ENCODE measurements around the gene PSMB7.
"Not testable (repeated sequence)": the region's sequence is repeated elsewhere in the genome, so short reads cannot be mapped to it uniquely, and the experiment has no call there.

The PSMB7 gene

GRCh38 chr9:124425733-124426132 is 10.5 kb upstream of the PSMB7 start:
- H3K27ac ChIP-seq (ENCODE audit: low read length); H3K4me3 ChIP-seq (ENCODE audit: low read depth in 1 of 2, low read length in 2 of 2); H3K27me3 ChIP-seq (ENCODE audit: low read depth, low read length); H3K9me3 ChIP-seq (ENCODE audit: control insufficient read depth in 1 of 2, low read length in 2 of 2); H3K36me3 ChIP-seq (ENCODE audit: control insufficient read depth in 1 of 2, insufficient read depth in 2 of 2, low read length in 2 of 2); H3K4me1 ChIP-seq (ENCODE audit: control insufficient read depth in 1 of 2, insufficient read depth in 2 of 2, low read length in 2 of 2): not testable (repeated sequence)

DNA sequence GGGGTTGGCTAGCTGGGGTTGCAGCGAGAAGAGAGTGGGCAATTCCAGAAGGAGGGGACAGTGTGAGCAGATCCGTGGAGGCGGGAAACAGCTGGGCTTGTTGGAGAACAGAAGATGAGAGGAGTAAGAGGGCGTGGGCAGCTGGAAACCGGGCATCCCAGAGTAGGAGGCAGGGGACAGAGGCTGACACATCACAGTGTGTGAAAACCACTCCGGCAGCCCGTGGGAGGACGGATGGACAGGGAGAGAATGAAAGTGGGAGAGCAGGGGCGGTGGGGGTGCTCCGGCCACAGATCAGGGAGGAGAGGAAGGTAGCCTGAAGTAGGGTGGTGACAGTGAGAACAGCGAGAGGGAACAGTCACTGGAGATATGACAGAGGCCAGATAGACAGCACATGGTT is 8.3 kb upstream of the PSMB7 start:
- H3K9me3 ChIP-seq (ENCODE audit: control insufficient read depth in 1 of 2, low read length in 2 of 2) = no peaks in the 10 kb centered on the region
- no peak overlapping the region for H3K27ac ChIP-seq (ENCODE audit: low read length)
- H3K4me3 ChIP-seq (ENCODE audit: low read depth in 1 of 2, low read length in 2 of 2) = no peak overlapping the region
- H3K36me3 ChIP-seq (ENCODE audit: control insufficient read depth in 1 of 2, insufficient read depth in 2 of 2, low read length in 2 of 2) = no peaks in the 10 kb centered on the region
- no peaks in the 10 kb centered on the region for H3K27me3 ChIP-seq (ENCODE audit: low read depth, low read length)
- peaks cover 0 to 2% of the 10 kb centered on the region in 2 donors for H3K4me1 ChIP-seq (ENCODE audit: control insufficient read depth in 1 of 2, insufficient read depth in 2 of 2, low read length in 2 of 2)

DNA sequence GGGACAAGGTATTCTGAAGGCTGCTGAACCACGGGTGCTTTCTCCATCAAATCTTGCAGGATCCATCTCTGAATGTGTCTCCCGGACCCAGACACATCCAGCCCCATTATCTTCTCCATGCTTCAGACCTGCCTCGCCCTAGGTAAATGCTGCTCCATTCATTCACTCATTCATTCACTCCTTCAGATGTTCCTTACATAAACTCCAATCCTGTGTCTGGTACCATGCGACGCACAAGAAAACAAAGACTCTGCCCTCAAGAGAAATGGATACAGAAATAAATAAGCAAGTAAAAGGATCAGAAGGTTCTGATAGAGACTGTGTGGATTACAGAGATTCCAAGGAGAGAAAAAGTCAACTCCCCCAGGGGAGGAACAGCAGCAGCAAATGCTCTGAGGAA is 7.9 kb upstream of the PSMB7 start:
- no peaks in the 10 kb centered on the region for H3K36me3 ChIP-seq (ENCODE audit: control insufficient read depth in 1 of 2, insufficient read depth in 2 of 2, low read length in 2 of 2)
- no peak overlapping the region for H3K4me3 ChIP-seq (ENCODE audit: low read depth in 1 of 2, low read length in 2 of 2)
- no peak overlapping the region for H3K27ac ChIP-seq (ENCODE audit: low read length)

GRCh38 chr9:124420991-124421543 is 5.8 kb upstream of the PSMB7 start:
- H3K9me3 ChIP-seq (ENCODE audit: control insufficient read depth in 1 of 2, low read length in 2 of 2) = no peaks in the 10 kb centered on the region
- no peaks in the 10 kb centered on the region for H3K36me3 ChIP-seq (ENCODE audit: control insufficient read depth in 1 of 2, insufficient read depth in 2 of 2, low read length in 2 of 2)
- H3K4me3 ChIP-seq (ENCODE audit: low read depth in 1 of 2, low read length in 2 of 2) = no peak overlapping the region
- no peak overlapping the region for H3K27ac ChIP-seq (ENCODE audit: low read length)
- no peaks in the 10 kb centered on the region for H3K27me3 ChIP-seq (ENCODE audit: low read depth, low read length)
- H3K4me1 ChIP-seq (ENCODE audit: control insufficient read depth in 1 of 2, insufficient read depth in 2 of 2, low read length in 2 of 2) = no peaks in the 10 kb centered on the region

More for the DNA sequence above, 7.9 kb upstream of the PSMB7 start:
- no peaks in the 10 kb centered on the region for H3K4me1 ChIP-seq (ENCODE audit: control insufficient read depth in 1 of 2, insufficient read depth in 2 of 2, low read length in 2 of 2)
- no peaks in the 10 kb centered on the region for H3K9me3 ChIP-seq (ENCODE audit: control insufficient read depth in 1 of 2, low read length in 2 of 2)
- H3K27me3 ChIP-seq (ENCODE audit: low read depth, low read length) = no peaks in the 10 kb centered on the region

DNA sequence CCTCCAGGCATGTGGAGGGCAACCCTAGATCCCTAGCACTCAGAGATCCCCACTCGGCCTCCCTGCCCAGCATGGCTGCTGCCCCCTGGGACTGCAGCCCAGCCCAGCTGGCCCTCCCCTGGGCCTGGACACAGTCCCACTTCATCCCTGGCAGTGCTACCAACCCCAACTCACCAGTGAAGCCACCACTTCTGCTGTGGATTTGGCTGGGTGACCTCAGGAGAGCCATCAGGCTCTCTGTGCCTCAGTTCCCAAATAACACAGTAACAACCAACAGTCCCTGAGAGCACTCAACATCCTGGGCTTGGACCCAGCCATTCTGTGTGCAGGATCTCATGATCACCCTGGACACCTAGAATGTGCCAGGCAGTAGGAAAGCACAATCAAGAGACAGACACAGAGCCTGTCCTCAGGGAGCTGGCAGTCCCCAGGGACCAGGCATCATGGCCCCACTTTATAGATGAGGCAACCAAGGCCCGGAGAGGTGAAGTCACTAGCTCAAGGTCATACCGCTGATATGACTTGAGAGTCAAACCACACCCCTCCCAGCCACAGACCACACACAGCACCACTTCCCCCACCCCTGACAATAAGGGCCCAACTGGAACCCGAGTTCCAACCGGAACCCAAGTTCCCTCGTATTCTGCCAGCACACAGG is 4.7 kb upstream of the PSMB7 start:
- no peaks in the 10 kb centered on the region for H3K27me3 ChIP-seq (ENCODE audit: low read depth, low read length)
- no peak overlapping the region for H3K27ac ChIP-seq (ENCODE audit: low read length)
- H3K9me3 ChIP-seq (ENCODE audit: control insufficient read depth in 1 of 2, low read length in 2 of 2) = no peaks in the 10 kb centered on the region
- no peaks in the 10 kb centered on the region for H3K36me3 ChIP-seq (ENCODE audit: control insufficient read depth in 1 of 2, insufficient read depth in 2 of 2, low read length in 2 of 2)
- H3K4me1 ChIP-seq (ENCODE audit: control insufficient read depth in 1 of 2, insufficient read depth in 2 of 2, low read length in 2 of 2) = no peaks in the 10 kb centered on the region
- no peak overlapping the region for H3K4me3 ChIP-seq (ENCODE audit: low read depth in 1 of 2, low read length in 2 of 2)

DNA sequence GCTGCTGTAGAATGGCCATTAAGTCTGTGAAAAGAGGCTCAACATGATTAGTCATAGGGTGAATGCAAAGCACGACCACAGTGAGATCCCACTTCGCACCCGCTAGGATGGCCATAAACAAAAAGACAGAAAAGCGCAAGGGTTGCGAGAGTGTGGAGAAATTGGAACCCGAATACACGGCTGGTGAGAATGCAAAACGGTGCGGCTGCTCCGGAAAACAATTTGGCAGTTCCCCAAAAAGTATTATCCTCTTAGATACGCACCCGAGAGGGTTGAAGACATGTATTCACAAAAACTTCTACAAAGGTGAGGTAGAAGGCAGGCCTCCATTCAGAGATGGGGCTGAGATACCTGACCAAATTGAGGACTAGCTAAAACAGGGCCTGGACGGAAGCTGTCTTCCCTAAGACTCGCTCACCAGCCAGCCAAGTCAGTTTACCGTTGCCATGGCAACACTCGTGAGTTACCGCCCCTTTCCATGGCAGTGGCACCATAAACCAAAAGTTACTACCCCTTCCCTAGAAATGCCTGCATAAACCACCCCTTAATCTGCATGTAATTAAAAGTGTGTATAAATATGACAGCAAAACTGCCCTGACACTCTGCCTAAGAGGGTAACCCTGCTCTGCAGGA is 726 bp upstream of the PSMB7 start:
- Histone ChIP-seq H3K4me3 (ENCODE audit: low read depth in 1 of 2, low read length in 2 of 2) (peak overlapping the region; percentile 94 to 99), H3K27ac (ENCODE audit: low read length) (no peak overlapping the region), H3K4me1 (ENCODE audit: control insufficient read depth in 1 of 2, insufficient read depth in 2 of 2, low read length in 2 of 2) (peaks cover 10% of the 10 kb centered on the region in 2 donors), H3K27me3 (ENCODE audit: low read depth, low read length) (no peaks in the 10 kb centered on the region), H3K9me3 (ENCODE audit: control insufficient read depth in 1 of 2, low read length in 2 of 2) (no peaks in the 10 kb centered on the region), H3K36me3 (ENCODE audit: control insufficient read depth in 1 of 2, insufficient read depth in 2 of 2, low read length in 2 of 2) (peaks cover 25 to 31% of the 10 kb centered on the region in 2 donors)

DNA sequence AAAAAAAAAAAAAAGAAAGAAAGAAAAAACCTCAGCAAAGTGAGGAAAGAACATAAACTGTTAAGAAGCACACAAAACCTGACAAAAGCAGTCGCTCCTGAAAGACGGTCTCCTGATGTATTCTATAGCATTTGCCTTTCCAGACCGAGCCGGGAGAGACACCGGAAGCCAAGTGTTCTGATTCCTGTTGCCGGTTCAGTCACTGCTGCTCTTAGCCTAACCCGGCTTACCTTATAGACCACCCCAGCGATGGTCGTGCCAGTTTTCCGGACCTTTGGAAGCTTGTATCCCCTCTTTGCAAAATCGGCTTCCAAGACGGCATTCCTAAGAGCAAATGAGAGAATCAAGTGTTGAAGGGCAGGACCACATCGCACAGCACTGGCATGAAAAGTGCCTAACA is 630 bp downstream of the PSMB7 start:
- Histone ChIP-seq H3K27me3 (ENCODE audit: low read depth, low read length) (no peaks in the 10 kb centered on the region), H3K36me3 (ENCODE audit: control insufficient read depth in 1 of 2, insufficient read depth in 2 of 2, low read length in 2 of 2) (peaks cover 31 to 39% of the 10 kb centered on the region in 2 donors), H3K9me3 (ENCODE audit: control insufficient read depth in 1 of 2, low read length in 2 of 2) (no peaks in the 10 kb centered on the region), H3K27ac (ENCODE audit: low read length) (peak overlapping the region; percentile 76), H3K4me1 (ENCODE audit: control insufficient read depth in 1 of 2, insufficient read depth in 2 of 2, low read length in 2 of 2) (peaks cover 10% of the 10 kb centered on the region in 2 donors), H3K4me3 (ENCODE audit: low read depth in 1 of 2, low read length in 2 of 2) (peak overlapping the region; percentile 94 to 99)

DNA sequence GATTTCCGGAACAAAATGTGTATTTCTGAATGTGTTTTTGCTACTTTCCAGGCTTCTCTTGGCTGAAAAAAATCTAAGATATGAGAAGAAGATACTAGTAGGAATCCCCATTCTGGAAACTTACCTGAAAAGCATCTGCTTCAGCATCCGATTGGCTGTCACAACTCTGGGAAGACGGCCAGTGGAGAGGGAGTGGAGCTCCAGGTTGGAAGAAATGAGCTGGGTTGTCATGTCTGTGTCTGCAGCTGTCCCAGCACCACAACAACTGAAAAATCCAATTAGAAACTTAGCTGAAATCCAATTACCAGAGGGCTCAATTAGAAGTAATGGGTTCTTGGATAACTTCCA is 3.0 kb downstream of the PSMB7 start:
- H3K27ac ChIP-seq (ENCODE audit: low read length) = no peak overlapping the region
- H3K27me3 ChIP-seq (ENCODE audit: low read depth, low read length) = no peaks in the 10 kb centered on the region
- H3K4me3 ChIP-seq (ENCODE audit: low read depth in 1 of 2, low read length in 2 of 2) = no peak overlapping the region
- H3K4me1 ChIP-seq (ENCODE audit: control insufficient read depth in 1 of 2, insufficient read depth in 2 of 2, low read length in 2 of 2) = peaks cover 10% of the 10 kb centered on the region in 2 donors
- H3K9me3 ChIP-seq (ENCODE audit: control insufficient read depth in 1 of 2, low read length in 2 of 2) = no peaks in the 10 kb centered on the region
- H3K36me3 ChIP-seq (ENCODE audit: control insufficient read depth in 1 of 2, insufficient read depth in 2 of 2, low read length in 2 of 2) = peaks cover 49 to 60% of the 10 kb centered on the region in 2 donors

DNA sequence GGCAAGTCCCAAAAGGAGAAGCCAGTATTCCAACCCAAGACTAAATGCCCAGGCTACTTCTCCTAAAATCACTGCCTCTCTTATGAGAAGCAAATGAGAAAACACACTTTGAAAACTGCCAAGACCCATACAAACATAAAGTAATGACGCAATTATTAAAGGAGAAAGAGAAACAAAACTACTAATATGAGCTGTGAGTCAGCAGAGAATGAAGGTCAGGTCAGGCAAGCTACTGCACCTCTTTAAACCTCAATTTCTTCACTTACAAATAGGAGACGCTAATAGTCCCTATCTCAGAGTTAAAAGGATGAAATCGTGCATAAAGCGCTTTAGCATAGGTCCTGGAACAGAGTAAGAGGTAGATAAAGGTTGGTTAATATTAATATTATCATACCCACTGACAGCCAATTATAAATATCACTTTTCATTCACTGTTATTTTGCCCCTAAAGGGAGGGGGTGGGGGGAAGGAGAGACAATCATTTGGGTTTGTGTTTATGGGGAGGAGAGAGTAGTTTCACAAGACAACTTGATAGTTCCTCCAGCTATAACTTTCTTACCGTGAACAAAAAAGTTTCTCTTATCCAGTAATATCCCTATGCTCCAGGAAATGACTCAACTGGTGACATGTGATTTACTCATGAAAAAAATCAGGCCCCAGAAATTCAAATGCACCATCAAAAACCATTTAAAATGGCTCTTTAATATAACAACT is 3.6 kb downstream of the PSMB7 start:
- H3K9me3 ChIP-seq (ENCODE audit: control insufficient read depth in 1 of 2, low read length in 2 of 2) = no peaks in the 10 kb centered on the region
- no peak overlapping the region for H3K27ac ChIP-seq (ENCODE audit: low read length)
- peaks cover 10% of the 10 kb centered on the region in 2 donors for H3K4me1 ChIP-seq (ENCODE audit: control insufficient read depth in 1 of 2, insufficient read depth in 2 of 2, low read length in 2 of 2)

DNA sequence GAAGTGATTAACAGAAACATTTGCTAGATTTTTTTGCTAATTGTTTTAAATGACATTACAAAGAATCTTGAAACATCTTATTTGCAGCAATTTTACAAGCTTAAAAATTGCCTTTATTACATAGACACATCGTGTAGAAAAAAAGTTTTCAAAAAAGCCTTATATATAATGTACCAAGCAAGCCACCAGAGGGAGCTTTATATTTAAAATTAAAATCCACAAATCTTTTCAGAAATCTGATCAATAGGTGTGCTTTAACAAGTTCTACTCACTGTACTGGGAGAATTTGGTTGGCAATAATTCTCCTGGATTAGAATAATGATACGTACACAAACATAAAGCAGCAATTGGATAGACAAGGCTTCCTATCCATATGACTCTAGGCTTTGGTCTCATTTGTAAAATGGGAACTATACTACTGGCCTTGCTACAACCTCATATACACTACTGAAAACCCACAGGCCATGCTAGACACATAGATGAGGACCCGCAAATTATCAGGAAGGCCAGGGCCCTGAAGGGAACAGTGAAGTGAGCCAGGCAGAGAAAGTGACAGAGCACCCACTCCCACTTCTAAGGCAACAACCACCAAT is 4.8 kb downstream of the PSMB7 start:
- Histone ChIP-seq H3K36me3 (ENCODE audit: control insufficient read depth in 1 of 2, insufficient read depth in 2 of 2, low read length in 2 of 2) (peaks cover 52 to 76% of the 10 kb centered on the region in 2 donors), H3K27ac (ENCODE audit: low read length) (no peak overlapping the region), H3K9me3 (ENCODE audit: control insufficient read depth in 1 of 2, low read length in 2 of 2) (no peaks in the 10 kb centered on the region), H3K4me3 (ENCODE audit: low read depth in 1 of 2, low read length in 2 of 2) (no peak overlapping the region), H3K4me1 (ENCODE audit: control insufficient read depth in 1 of 2, insufficient read depth in 2 of 2, low read length in 2 of 2) (peaks cover 10% of the 10 kb centered on the region in 2 donors), H3K27me3 (ENCODE audit: low read depth, low read length) (no peaks in the 10 kb centered on the region)

More for the DNA sequence above, 3.6 kb downstream of the PSMB7 start:
- no peak overlapping the region for H3K4me3 ChIP-seq (ENCODE audit: low read depth in 1 of 2, low read length in 2 of 2)
- no peaks in the 10 kb centered on the region for H3K27me3 ChIP-seq (ENCODE audit: low read depth, low read length)
- peaks cover 49 to 66% of the 10 kb centered on the region in 2 donors for H3K36me3 ChIP-seq (ENCODE audit: control insufficient read depth in 1 of 2, insufficient read depth in 2 of 2, low read length in 2 of 2)

GRCh38 chr9:124409410-124409809 is 5.8 kb downstream of the PSMB7 start:
- Histone ChIP-seq H3K27me3 (ENCODE audit: low read depth, low read length) (no peaks in the 10 kb centered on the region), H3K36me3 (ENCODE audit: control insufficient read depth in 1 of 2, insufficient read depth in 2 of 2, low read length in 2 of 2) (peaks cover 52 to 83% of the 10 kb centered on the region in 2 donors), H3K4me3 (ENCODE audit: low read depth in 1 of 2, low read length in 2 of 2) (no peak overlapping the region), H3K9me3 (ENCODE audit: control insufficient read depth in 1 of 2, low read length in 2 of 2) (no peaks in the 10 kb centered on the region), H3K27ac (ENCODE audit: low read length) (no peak overlapping the region), H3K4me1 (ENCODE audit: control insufficient read depth in 1 of 2, insufficient read depth in 2 of 2, low read length in 2 of 2) (peaks cover 5% of the 10 kb centered on the region in 2 donors)
